Mucosa of descending colon (tissue), 3 donors: ENCODE data around the gene RIOK3. TPM values are rescaled to one million over a fixed set of nuclear protein-coding genes. Genes with fewer than 3 reads are reported as not detected.
"Not testable (repeated sequence)": the region's sequence is repeated elsewhere in the genome, so short reads cannot be mapped to it uniquely, and the experiment has no call there.

Experiments
- ATAC-seq: fragments of 200-7000 bp; cut with Tn5 transposase; one replicate; pipeline ENCODE4 v1.9.1; 2020; ENCODE audit warnings: mild to moderate bottlenecking, moderate library complexity
- DNase-seq, 3 donors: peaks; one replicate each; pipeline ENCODE4 v3.0.0-alpha.2; 2020
- H3K36me3 ChIP-seq: fragments of 200-600 bp; one replicate; pipeline ENCODE4 v1.8.0; 2021; ENCODE audit warnings: low read depth, mild to moderate bottlenecking
- H3K4me1 ChIP-seq: fragments of 200-600 bp; one replicate; pipeline ENCODE4 v1.8.0; 2021; ENCODE audit warnings: low read depth, mild to moderate bottlenecking
- H3K4me3 ChIP-seq: fragments of 200-600 bp; one replicate; pipeline ENCODE4 v1.8.0; 2021; ENCODE audit warnings: mild to moderate bottlenecking
- H3K9me3 ChIP-seq: fragments of 200-600 bp; one replicate; pipeline ENCODE4 v1.8.0; 2021; ENCODE audit warnings: mild to moderate bottlenecking
- intact Hi-C, 2 donors: fragments of 100-400 bp; cut with DNase I in 1 of 2; cut with micrococcal nuclease in 1 of 2; formaldehyde crosslinking; loops; one replicate each; pipeline versions ENCODE4 v1.11.0 to v1.11.1; 2022; cut with DNase I, micrococcal nuclease
- total RNA-seq, 3 donors: library from RNA; stranded (reverse); fragmentation: NEBNext Ultra II Directional in 2 of 3; extraction: Animal tissue kit (Norgen Biotek cat#: 25700) in 2 of 3; gene quantifications; one replicate each; pipeline versions ENCODE4 v1.2.1 to v1.2.4, GENCODE V29; 2021 to 2023
- TF ChIP-seq, protein P1 (sequence below): fragments of 200-600 bp; IDR thresholded peaks from one replicate; pipeline ENCODE4 v1.8.0; 2022; ENCODE audit warnings: antibody characterized with exemption, mild to moderate bottlenecking
- donor health status: DM: no; HTN: no; CAD: no; lungs with moderate emphysema.
- donor health status: DM: no; HTN: no; CAD: no.
- donor health status: DM: no; HTN: yes; CAD: no.

The RIOK3 gene
- total RNA-seq, 3 donors from 2014 or later, result 96.3 to 176 (median 171) TPM

DNA sequence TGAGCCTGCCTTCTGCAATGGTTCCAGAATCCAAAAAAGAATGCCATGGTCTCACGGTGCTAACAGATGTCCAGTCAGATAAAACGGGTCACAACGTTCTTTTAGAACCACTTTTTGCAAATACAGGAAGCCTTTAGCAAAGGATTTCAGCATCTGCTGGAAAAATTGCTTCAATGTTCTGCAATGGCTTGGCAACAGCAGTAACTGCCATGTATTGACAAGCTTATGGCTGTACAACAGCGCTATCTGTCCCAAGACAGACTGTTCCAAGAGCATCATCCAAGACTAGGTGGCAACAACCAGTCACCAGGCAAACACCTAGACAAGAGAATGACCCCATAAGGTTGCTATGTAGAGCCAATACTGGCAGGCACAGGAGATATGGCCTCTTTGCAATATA, 37.6 kb upstream of the RIOK3 start:
- TF ChIP-seq, protein P1, sequence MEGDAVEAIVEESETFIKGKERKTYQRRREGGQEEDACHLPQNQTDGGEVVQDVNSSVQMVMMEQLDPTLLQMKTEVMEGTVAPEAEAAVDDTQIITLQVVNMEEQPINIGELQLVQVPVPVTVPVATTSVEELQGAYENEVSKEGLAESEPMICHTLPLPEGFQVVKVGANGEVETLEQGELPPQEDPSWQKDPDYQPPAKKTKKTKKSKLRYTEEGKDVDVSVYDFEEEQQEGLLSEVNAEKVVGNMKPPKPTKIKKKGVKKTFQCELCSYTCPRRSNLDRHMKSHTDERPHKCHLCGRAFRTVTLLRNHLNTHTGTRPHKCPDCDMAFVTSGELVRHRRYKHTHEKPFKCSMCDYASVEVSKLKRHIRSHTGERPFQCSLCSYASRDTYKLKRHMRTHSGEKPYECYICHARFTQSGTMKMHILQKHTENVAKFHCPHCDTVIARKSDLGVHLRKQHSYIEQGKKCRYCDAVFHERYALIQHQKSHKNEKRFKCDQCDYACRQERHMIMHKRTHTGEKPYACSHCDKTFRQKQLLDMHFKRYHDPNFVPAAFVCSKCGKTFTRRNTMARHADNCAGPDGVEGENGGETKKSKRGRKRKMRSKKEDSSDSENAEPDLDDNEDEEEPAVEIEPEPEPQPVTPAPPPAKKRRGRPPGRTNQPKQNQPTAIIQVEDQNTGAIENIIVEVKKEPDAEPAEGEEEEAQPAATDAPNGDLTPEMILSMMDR, result no peak
- Histone ChIP-seq H3K9me3 (no peaks in the 10 kb centered on the region), H3K4me3 (no peak overlapping the region), H3K4me1 (no peaks in the 10 kb centered on the region), H3K36me3 (no peaks in the 10 kb centered on the region)
- intact Hi-C loops, result no loop called here
- DNase-seq (no peak), ATAC-seq (no peak)

DNA sequence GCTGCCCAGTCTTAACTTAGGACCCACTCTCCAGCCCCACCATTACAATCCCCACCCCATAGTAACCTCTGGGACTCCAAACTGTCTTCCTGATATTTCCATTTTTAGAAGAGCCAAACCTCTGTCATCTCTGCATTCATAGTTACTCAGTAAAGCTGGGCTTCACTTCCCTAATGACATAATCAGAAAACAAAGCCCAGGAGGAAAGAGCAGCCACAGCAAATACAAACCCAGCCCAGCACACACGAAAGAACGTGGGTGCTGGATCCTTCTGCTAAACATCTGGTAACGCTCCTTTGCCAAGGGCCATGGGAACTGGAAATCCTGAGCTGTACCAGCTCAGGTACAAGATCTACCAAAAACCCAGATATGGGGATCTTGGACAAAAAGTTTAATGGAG, 36.8 kb upstream of the RIOK3 start:
- Histone ChIP-seq H3K4me3 (no peak overlapping the region), H3K9me3 (no peaks in the 10 kb centered on the region), H3K36me3 (no peaks in the 10 kb centered on the region), H3K4me1 (no peaks in the 10 kb centered on the region)
- DNase-seq (no peak), ATAC-seq (no peak)
- TF ChIP-seq, protein P1, result no peak
- intact Hi-C loops, result no loop called here

DNA sequence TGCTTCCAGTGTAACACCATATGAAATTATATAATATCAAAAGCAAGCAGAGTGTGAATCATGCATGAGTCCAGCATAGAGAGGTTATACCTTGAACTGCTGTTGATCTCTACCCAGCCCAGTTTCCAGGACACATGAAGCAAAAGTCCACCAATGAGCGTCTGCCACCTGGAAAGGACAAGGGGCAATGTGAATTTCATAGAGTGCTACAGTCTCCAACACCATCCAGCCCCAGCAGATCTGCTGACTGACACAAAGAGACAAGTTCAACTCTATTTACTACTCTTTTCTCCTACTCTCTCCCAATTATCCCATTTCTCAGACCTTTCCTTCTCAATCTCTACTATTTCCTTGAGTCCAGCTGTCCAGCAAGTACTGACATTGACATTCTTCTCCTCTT, 31.8 kb upstream of the RIOK3 start:
- intact Hi-C loops, result no loop called here
- Histone ChIP-seq H3K9me3 (no peaks in the 10 kb centered on the region), H3K36me3 (no peaks in the 10 kb centered on the region), H3K4me3 (no peak overlapping the region), H3K4me1 (peaks cover 15% of the 10 kb centered on the region)
- ATAC-seq (peak; percentile 74), DNase-seq (peak in 1 of 3 donors; percentile 26)
- TF ChIP-seq, protein P1, result no peak

DNA sequence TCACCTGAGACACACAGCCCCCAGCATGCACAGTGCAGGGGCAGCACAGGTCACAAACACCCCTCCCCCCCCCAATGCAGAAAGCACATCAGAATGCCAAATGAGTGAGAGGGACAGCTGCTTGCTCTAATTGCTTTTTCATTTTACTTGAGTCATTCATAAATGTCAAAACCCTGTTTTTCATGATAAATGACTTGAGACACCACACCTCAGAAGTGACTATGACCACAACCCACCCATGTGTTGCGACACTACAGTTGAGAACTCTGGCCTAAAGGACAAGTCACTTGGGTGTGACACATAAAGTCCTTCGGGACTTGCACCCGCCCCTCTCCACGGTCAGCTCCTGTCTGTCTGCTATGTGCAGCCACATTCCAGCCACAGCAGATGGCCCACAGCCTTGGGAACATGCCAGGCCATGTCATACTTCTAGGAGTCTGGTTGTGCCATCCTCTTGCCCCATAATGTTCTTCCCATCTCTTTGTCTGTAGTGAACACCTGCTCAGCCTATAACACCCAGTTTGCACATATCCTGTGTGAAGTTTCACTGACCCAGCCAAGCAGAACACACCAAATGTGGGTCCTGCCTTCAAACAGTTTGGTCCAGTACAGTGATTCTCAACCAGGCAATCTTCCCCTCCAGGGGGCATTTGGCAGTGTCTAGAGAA, 30.2 kb upstream of the RIOK3 start:
- DNase-seq (peak; percentile 77 to 84 (median 77)), ATAC-seq (peak; percentile 96)
- Histone ChIP-seq H3K4me3 (no peak overlapping the region), H3K36me3 (no peaks in the 10 kb centered on the region), H3K4me1 (peaks cover 15% of the 10 kb centered on the region), H3K9me3 (no peaks in the 10 kb centered on the region)
- intact Hi-C loops, result no loop called here
- TF ChIP-seq, protein P1, result no peak

DNA sequence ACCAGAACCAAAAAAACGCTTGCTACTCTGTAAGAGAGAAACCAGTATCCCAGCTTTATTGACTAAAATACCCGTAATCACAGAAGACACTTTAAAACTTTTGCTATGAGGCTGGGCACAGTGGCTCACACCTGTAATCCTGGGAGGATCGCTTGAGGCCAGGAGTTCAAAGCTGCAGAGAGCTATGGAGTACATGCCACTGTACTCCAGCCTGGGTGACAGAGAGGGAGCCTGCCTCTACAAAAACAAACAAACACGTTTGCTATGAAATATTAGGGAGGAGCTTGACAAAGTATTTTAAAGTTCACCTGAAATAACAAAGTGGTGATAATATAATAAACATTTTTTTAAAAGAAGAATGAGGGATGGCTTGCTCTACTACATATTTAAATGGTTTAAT, 28.5 kb upstream of the RIOK3 start:
- no peaks in the 10 kb centered on the region for H3K9me3 ChIP-seq
- intact Hi-C loops, result no loop called here
- no peak for DNase-seq
- peaks cover 15% of the 10 kb centered on the region for H3K4me1 ChIP-seq
- no peak for ATAC-seq
- H3K36me3 ChIP-seq, result no peaks in the 10 kb centered on the region
- TF ChIP-seq, protein P1, result no peak
- H3K4me3 ChIP-seq, result no peak overlapping the region

DNA sequence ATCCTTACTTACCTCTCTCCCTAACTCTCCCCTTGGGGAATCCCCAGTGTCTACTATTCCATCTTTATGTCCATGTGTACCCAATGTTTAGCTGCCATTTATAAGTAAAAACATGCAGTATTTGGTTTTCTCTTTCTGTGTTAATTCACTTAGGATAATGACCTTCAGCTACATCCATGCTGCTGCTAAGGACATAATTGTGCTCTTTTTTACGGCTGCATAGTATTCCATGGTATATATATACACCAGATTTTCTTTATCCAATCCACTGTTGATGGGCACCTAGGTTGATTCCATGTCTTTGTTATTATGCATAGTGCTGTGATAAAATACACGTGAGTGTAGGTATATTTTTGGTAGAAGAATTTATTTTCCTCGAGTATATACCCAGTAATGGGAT, 24.3 kb upstream of the RIOK3 start:
- H3K4me3 ChIP-seq, result no peak overlapping the region
- H3K36me3 ChIP-seq, result no peaks in the 10 kb centered on the region
- no peak for ATAC-seq
- H3K4me1 ChIP-seq, result peaks cover 3% of the 10 kb centered on the region
- intact Hi-C loops, result no loop called here
- TF ChIP-seq, protein P1, result no peak
- DNase-seq, result no peak
- no peaks in the 10 kb centered on the region for H3K9me3 ChIP-seq

DNA sequence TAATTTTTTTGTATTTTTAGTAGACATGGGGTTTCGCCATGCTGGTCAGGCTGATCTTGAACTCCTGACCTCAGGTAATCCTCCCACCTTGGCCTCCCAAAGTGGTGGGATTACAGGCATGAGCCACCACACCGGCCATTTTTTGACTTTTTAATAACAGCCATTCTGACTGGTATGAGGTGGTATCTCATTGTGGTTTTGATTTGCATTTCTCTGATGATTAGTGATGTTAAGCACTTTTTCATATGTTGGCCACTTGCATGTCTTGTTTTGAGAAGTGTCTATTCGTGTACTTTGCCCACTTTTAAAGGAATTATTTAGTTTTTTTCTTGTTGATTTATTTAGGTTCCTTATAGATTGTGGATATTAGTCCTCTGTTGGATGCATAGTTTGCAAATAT, 23.5 kb upstream of the RIOK3 start:
- H3K4me3 ChIP-seq, DNase-seq, H3K36me3 ChIP-seq, H3K4me1 ChIP-seq, intact Hi-C loops, ATAC-seq, H3K9me3 ChIP-seq: not testable (repeated sequence)
